ENCODE results near the gene ANKLE1.
A peak's percentile ranks its signal among the peaks of the same experiment; 100 is the strongest.
"Not testable (repeated sequence)": the region's sequence is repeated elsewhere in the genome, so short reads cannot be mapped to it uniquely, and the experiment has no call there.

Gene ANKLE1

DNA sequence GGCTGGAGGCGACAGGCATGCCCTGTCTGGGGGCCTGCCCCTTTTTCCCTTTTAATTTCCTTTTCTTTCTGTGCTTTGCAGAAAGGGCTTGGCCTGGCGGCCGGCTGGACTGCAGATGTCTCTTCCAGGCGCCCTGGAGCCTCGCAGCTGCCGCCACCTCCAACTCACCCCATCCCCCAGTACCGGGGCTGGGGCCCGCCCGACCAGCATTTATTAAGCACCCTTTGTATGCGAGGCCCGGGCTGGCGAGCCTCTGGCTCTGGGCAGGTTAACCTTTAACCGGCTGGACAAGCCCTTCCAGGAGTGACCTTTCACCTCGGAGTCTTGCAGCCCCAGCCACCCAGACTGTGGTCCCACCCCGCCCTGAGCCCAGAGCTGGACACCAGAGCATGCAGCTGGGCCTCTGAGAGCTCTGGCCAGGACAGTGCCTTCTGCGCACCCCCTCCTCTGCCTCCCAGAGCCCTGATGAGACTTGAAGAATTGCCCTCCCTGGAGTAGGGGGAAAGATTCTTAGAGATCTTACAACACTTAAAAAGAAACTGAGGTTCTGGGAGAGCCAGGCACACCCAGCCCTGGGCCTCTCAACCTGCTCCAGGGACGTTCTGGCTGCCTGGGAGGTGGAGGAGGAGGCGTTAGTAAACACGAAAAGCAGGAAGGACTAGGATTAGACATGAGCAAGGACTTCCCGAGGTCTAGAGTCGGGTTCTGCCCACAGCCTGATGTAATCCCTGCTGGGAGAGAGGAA, 34.8 kb upstream of the ANKLE1 start:
- DNase-seq (ENCODE audit: low read depth in 2 of 2): no peak

GRCh38 chr19:17248011-17248776, 33.5 kb upstream of the ANKLE1 start:
- no peak for DNase-seq (ENCODE audit: low read depth in 2 of 2)

DNA sequence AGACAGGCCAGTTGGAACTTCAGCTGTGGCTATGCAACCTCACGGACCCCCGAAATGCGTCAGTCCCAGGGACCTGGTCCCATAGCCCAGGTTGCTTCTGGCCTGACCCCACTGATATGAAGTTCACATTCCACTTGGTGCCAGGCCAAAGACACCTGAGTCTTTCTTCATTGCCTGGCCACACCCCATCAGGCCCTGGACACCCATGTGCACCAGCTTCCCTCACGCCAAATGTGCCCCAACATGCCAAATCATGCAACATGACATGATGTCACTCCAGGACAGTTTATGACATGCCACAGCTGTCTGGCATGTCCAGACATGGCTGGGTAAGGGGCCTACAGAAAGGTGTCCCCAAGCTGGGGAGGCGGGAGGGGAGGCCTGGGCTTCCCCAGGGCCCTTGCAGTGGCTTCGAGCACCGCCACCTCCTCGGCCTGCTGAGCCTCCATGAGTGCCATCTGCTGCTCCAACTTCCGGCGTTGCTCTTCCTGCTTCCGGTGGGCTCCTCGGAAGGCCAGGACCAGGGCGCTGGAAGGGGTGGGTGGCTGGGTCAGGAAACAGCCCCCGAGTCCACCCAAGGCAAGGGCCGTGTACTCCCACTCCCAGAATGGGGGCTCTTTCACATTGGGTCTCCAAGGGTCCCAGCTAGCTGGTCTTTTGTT, 31.7 kb upstream of the ANKLE1 start:
- no peak for DNase-seq (ENCODE audit: low read depth in 2 of 2)

- DNase-seq (ENCODE audit: low read depth in 2 of 2): no peak
These were observed 27.1 kb upstream of the ANKLE1 start for GRCh38 chr19:17254636-17255035.

DNA sequence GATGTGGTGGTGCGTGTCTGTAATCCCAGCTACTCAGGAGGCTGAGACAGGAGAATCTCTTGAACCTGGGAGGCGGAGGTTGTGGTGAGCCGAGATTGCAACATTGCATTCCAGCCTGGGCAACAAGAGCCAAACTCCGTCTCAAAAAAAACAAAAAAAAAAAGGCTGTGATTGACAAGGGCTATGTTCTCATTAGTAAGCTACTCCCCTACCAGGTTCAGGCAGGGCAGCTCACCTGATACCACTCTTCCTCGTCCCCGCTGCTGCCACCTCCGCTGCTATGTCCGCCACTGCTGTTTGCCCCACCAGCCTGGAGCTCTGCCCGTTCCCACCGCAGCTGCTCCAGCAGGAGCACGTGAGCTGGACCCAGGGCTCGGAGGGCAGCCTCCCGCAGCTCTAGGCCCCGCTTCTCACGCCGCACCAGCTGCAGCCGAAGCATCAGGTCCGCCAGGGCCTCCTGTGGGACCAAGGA, 26.5 kb upstream of the ANKLE1 start:
- no peak for DNase-seq (ENCODE audit: low read depth in 2 of 2)

GRCh38 chr19:17256130-17256529, 25.6 kb upstream of the ANKLE1 start:
- DNase-seq (ENCODE audit: low read depth in 2 of 2): no peak

- DNase-seq (ENCODE audit: low read depth in 2 of 2): no peak
These were observed 22.5 kb upstream of the ANKLE1 start for GRCh38 chr19:17259118-17259780.

DNA sequence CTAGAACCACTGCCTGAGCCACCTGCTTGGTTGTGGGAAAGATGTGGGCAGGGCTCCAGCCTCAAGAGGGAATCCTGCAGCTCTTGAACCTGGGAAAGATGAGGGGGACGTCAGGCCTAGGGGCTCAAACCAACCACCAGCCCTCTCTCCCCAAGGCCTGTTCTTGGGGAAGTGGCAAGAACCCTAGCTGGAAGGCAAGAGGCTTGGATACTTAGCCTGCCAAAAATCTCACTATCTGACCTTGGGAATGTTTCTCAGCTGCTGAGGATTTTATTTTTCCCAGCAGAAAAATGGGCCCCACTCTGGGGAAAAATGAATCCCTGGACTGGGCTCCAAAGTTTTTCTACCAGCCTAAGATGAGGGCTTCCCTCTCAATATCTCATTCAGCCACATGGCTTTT, 21.8 kb upstream of the ANKLE1 start:
- DNase-seq (ENCODE audit: low read depth in 2 of 2): no peak

GRCh38 chr19:17260842-17261325, 20.8 kb upstream of the ANKLE1 start:
- peak; percentile 90 for DNase-seq (ENCODE audit: low read depth in 2 of 2)

DNA sequence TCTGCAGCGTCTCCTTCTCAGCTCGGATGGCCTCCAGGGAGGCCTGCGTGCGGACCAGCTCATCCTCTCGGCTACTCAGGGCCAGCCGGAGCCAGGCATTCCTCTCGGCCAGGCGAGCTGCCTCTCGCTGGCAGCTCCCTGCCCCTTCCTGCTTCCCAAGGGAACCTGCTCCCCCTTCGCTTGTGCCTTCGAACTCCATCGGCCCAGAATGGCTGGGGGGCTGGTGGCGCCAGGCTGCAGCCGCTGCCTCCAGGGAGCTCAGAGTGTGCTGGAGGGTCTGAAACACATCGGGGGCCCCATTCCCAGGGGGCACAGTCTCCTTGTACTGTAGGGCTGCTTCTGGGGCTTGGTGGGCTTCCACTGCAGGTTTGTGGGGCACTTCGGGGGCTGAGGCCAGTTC, 19.1 kb upstream of the ANKLE1 start:
- no peak for DNase-seq (ENCODE audit: low read depth in 2 of 2)

- no peak for DNase-seq (ENCODE audit: low read depth in 2 of 2)
These were observed 17.7 kb upstream of the ANKLE1 start for GRCh38 chr19:17263712-17264640.

DNA sequence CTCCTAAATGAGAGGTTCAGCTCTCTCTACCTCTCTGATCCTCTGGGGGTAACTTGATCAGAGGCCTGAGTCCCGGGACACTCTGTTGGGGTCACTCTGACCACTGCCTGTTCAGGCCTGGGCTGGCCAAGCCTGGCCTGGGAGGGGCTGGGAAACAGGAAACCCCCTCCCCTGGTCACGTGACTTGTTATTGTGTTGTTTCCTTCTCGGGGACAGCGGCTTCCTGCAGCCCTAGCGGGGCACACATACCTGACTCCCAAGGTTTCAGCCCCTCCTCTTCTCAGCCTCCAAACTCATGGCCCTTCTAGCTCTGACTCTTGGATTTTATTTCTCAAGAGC, 17.1 kb upstream of the ANKLE1 start, which contains the start of gene USHBP1:
Gene USHBP1, minus strand, starts transcription at position 105 of the 339 bp plus-strand sequence. CDS start 446 bp downstream, outside the sequence.
- DNase-seq (ENCODE audit: low read depth in 2 of 2): no peak

- DNase-seq (ENCODE audit: low read depth in 2 of 2): no peak
These were observed 15.7 kb upstream of the ANKLE1 start for GRCh38 chr19:17266026-17266425.

DNA sequence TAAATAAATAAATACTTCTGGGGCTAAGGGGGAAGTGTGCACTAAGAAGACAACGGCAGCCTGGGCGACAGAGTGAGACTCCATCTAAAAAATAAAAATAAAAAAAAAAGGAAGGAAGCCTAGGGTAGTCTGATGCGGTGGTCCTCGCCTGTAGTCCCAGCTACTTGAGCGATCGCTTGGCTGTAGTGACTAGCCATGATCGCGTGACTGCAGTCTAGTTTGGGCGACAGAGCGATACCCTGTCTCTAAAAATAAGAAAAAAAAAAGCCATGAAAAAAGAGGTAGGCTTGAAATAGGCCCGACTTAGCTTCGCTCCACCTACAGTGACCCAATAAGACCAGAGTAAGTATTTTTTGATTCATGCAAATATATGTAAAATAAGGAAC, 15.1 kb upstream of the ANKLE1 start:
- DNase-seq (ENCODE audit: low read depth in 2 of 2): no peak

- DNase-seq (ENCODE audit: low read depth in 2 of 2): peak; percentile 84 to 94
These were observed 14.5 kb upstream of the ANKLE1 start, which contains the start of gene BABAM1 for GRCh38 chr19:17266975-17267788. Gene BABAM1, plus strand, starts transcription at chr19:17267443. Its CDS starts 1,364 bp downstream, at chr19:17268807.

DNA sequence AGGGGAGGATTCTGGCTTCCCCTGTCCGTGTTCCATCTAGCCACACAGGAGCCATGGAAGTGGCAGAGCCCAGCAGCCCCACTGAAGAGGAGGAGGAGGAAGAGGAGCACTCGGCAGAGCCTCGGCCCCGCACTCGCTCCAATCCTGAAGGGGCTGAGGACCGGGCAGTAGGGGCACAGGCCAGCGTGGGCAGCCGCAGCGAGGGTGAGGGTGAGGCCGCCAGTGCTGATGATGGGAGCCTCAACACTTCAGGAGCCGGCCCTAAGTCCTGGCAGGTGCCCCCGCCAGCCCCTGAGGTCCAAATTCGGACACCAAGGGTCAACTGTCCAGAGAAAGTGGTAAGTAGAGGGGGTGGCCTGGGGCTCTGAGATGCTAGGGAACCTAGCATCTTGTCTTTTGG, 12.9 kb upstream of the ANKLE1 start:
- DNase-seq (ENCODE audit: low read depth in 2 of 2): no peak

- not testable (repeated sequence) for DNase-seq (ENCODE audit: low read depth in 2 of 2)
These were observed 6.8 kb upstream of the ANKLE1 start for GRCh38 chr19:17274892-17275291.

DNA sequence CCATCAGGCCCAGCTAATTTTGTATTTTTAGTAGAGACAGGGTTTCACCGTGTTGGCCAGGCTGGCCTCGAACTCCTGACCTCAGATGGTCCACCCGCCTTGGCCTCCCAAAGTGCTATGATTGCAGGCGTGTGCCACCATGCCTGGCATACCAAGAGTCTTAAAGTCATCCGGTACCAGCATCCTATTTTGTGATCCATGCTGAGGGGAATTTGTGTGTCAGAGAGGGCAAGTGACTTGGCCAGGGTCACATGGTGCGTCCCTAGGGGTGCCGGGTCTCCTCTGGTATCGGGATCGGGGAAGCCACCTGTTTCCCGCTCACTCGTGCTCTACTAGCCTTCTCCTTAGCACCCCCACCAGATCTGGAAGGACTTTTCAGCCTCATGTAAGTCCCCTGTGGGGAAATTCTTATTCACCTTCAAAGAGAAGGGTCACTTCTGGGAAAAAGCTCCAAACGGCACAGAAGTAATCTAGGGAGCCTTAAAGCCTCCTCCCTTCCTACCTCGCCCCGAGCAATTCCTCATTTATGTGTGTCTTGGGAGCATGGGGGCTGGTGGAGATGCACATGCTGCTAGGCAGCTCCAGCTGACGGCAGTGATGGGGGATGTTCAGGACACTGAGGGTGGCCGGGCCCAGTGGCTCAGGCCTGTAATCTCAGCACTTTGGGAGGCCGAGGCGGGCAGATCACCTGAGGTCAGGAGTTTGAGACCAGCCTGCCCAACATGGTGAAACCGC, 6.1 kb upstream of the ANKLE1 start:
- DNase-seq (ENCODE audit: low read depth in 2 of 2): no peak

DNA sequence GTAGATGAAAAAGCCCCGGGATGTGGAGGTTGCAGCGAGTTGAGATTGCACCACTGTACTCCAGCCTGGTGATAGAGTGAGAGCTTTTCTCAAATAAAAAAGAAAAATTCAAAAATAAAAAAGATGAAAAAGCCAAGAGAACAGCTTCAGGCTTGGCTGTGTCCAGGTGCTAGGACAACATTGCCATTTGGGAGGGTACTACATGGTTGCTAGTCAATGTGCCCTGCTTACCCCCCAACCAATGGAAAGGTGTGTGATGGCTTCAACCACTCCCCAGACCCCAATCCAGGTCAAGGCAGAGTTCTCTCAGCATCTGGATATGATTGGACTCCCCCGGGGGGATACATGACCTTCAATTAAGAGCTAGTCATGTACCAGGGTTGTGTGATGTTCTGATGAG, 2.3 kb upstream of the ANKLE1 start:
- DNase-seq (ENCODE audit: low read depth in 2 of 2): no peak

All from stimulated activated CD4-positive, alpha-beta T cell treated with anti-CD3 and anti-CD28 coated beads, Interleukin-4, amount 100 ng/mL, for 48 hours (primary cell).